Fibroblast of lung (primary cell): ENCODE data around the gene FGF14. TPM values are rescaled to one million over a fixed set of nuclear protein-coding genes. Genes with fewer than 3 reads are reported as not detected.

Experiments
- DNase-seq, 2 donors: peaks; one replicate each; pipeline versions ENCODE4 v3.0.0 to v3.0.0-alpha.2; 2010; ENCODE audit warnings: low read depth in 2 of 2
- H2AFZ ChIP-seq: 2 replicates; pipeline ENCODE4 v1.5.1; 2012; ENCODE audit warnings: low read length, control low read depth, inconsistent platforms
- H3K27ac ChIP-seq: 2 replicates; pipeline ENCODE4 v1.5.1; 2011; ENCODE audit warnings: low read length, control low read depth; ENCODE audit not compliant: insufficient read depth
- H3K27me3 ChIP-seq: 2 replicates; pipeline ENCODE4 v1.5.1; 2011; ENCODE audit warnings: mild to moderate bottlenecking, low read length; ENCODE audit not compliant: control insufficient read depth, insufficient read depth
- H3K36me3 ChIP-seq: 2 replicates; pipeline ENCODE4 v1.5.1; 2011; ENCODE audit warnings: low read length; ENCODE audit not compliant: control insufficient read depth, insufficient read depth
- H3K4me1 ChIP-seq: 2 replicates; pipeline ENCODE4 v1.5.1; 2011; ENCODE audit warnings: low read length; ENCODE audit not compliant: control insufficient read depth, insufficient read depth; ENCODE audit errors: extremely low read depth
- H3K4me2 ChIP-seq: 2 replicates; pipeline ENCODE4 v1.5.1; 2011; ENCODE audit warnings: low read length, control low read depth; ENCODE audit not compliant: insufficient read depth; ENCODE audit errors: extremely low read depth
- H3K4me3 ChIP-seq, 4 experiments: fragments of 200-600 bp in 1 of 4; sonication (generic) in 1 of 4; replicated peaks in 1 of 4; 2 replicates each; pipeline ENCODE4 v1.5.1; 2011 to 2016; ENCODE audit warnings: low read length in 4 of 4, low read depth in 3 of 4, mild to moderate bottlenecking in 3 of 4, control low read depth in 2 of 4, inconsistent platforms in 1 of 4, mixed read lengths in 1 of 4; ENCODE audit not compliant: insufficient read depth in 1 of 4; ENCODE audit errors: control extremely low read depth in 1 of 4
- H3K79me2 ChIP-seq: 2 replicates; pipeline ENCODE4 v1.5.1; 2012; ENCODE audit warnings: mild to moderate bottlenecking, low read length, inconsistent platforms; ENCODE audit not compliant: control insufficient read depth, insufficient read depth
- H3K9ac ChIP-seq: 2 replicates; pipeline ENCODE4 v1.5.1; 2011; ENCODE audit warnings: mild to moderate bottlenecking, low read length, control low read depth; ENCODE audit not compliant: insufficient read depth
- H3K9me3 ChIP-seq: 2 replicates; pipeline ENCODE4 v1.5.1; 2012; ENCODE audit warnings: low read depth, low read length; ENCODE audit not compliant: control insufficient read depth, insufficient read depth
- H4K20me1 ChIP-seq: 2 replicates; pipeline ENCODE4 v1.5.1; 2011; ENCODE audit warnings: low read length; ENCODE audit not compliant: control insufficient read depth, insufficient read depth; ENCODE audit errors: extremely low read depth
- CTCF ChIP-seq, 2 donors: IDR thresholded peaks in 1 of 2; conservative IDR thresholded peaks in 1 of 2; 1 replicate in 1 of 2; 2 replicates in 1 of 2; pipeline ENCODE4 v1.5.1; 2011 to 2012; ENCODE audit warnings: low read length in 2 of 2, control low read depth in 1 of 2, inconsistent platforms in 1 of 2, low read depth in 1 of 2, mild to moderate bottlenecking in 1 of 2
- EZH2 ChIP-seq: IDR thresholded peaks from 2 replicates; pipeline ENCODE4 v1.5.1; 2012; ENCODE audit warnings: low read length, control low read depth, mild to moderate bottlenecking; ENCODE audit errors: missing control alignments
- polyA plus RNA-seq, 2 donors: library from polyadenylated mRNA; depleted of rRNA in 1 of 2; stranded (reverse) in 1 of 2; unstranded in 1 of 2; fragments of >200 nt; gene quantifications; 2 replicates each; pipeline ENCODE4 v1.2.1, GENCODE V29; 2011 to 2012; ENCODE audit warnings: missing spikeins in 1 of 2
- total RNA-seq: library from RNA; depleted of rRNA; stranded (reverse); fragments of >200 nt; gene quantifications from 2 replicates; pipeline ENCODE4 v1.2.1, GENCODE V29; 2014

The FGF14 gene
- total and polyA plus RNA-seq, 2 donors (not counting 1 experiment from before 2014, with no cell fraction given) = 0.94 to 7.8 TPM

- H4K20me1 ChIP-seq = no peaks in the 10 kb centered on the region
- no peak overlapping the region for H3K9ac ChIP-seq
- no peak overlapping the region for H3K4me2 ChIP-seq
Observed at GRCh38 chr13:102055090-102055779, 346.6 kb downstream of the FGF14 start.

GRCh38 chr13:102049853-102050252 lies 352.0 kb downstream of the FGF14 start:
- no peak for TF ChIP-seq EZH2
- no peak for TF ChIP-seq CTCF (conservative IDR thresholded peaks at IDR 0.05 in 1 of 2, IDR thresholded peaks at IDR 0.05 in 1 of 2; ENCODE audit: low read depth in 1 of 2, low read length in 2 of 2)
- Histone ChIP-seq H3K4me2 (no peak overlapping the region), H3K27ac (no peak overlapping the region), H3K27me3 (no peaks in the 10 kb centered on the region), H3K9me3 (no peaks in the 10 kb centered on the region), H3K4me1 (no peaks in the 10 kb centered on the region), H3K9ac (no peak overlapping the region), H4K20me1 (no peaks in the 10 kb centered on the region), H2AFZ (no peak overlapping the region), H3K36me3 (no peaks in the 10 kb centered on the region), H3K4me3 (no peak overlapping the region), H3K79me2 (no peaks in the 10 kb centered on the region)
- no peak for DNase-seq

More at GRCh38 chr13:102055090-102055779, 346.6 kb downstream of the FGF14 start:
- Histone ChIP-seq H3K27ac (no peak overlapping the region), H3K36me3 (no peaks in the 10 kb centered on the region), H3K79me2 (no peaks in the 10 kb centered on the region), H3K4me3 (no peak overlapping the region), H3K27me3 (no peaks in the 10 kb centered on the region), H2AFZ (no peak overlapping the region), H3K9me3 (no peaks in the 10 kb centered on the region), H3K4me1 (no peaks in the 10 kb centered on the region)
- no peak for TF ChIP-seq CTCF (conservative IDR thresholded peaks at IDR 0.05 in 1 of 2, IDR thresholded peaks at IDR 0.05 in 1 of 2; ENCODE audit: low read depth in 1 of 2, low read length in 2 of 2)
- TF ChIP-seq EZH2 = no peak
- no peak for DNase-seq

- H3K4me3 ChIP-seq = no peak overlapping the region
- no peaks in the 10 kb centered on the region for H3K79me2 ChIP-seq
- no peaks in the 10 kb centered on the region for H3K36me3 ChIP-seq
- no peak overlapping the region for H3K9ac ChIP-seq
- H3K4me2 ChIP-seq = no peak overlapping the region
- H2AFZ ChIP-seq = no peak overlapping the region
- H3K27me3 ChIP-seq = no peaks in the 10 kb centered on the region
- H3K9me3 ChIP-seq = no peaks in the 10 kb centered on the region
- DNase-seq = no peak
- H3K4me1 ChIP-seq = no peaks in the 10 kb centered on the region
- TF ChIP-seq CTCF (conservative IDR thresholded peaks at IDR 0.05 in 1 of 2, IDR thresholded peaks at IDR 0.05 in 1 of 2; ENCODE audit: low read depth in 1 of 2, low read length in 2 of 2) (no peak), EZH2 (no peak)
- H4K20me1 ChIP-seq = no peaks in the 10 kb centered on the region
- no peak overlapping the region for H3K27ac ChIP-seq
Observed at GRCh38 chr13:102045731-102046130, 356.1 kb downstream of the FGF14 start.
